ENCODE measurements around the gene TGM3.

The TGM3 gene

DNA sequence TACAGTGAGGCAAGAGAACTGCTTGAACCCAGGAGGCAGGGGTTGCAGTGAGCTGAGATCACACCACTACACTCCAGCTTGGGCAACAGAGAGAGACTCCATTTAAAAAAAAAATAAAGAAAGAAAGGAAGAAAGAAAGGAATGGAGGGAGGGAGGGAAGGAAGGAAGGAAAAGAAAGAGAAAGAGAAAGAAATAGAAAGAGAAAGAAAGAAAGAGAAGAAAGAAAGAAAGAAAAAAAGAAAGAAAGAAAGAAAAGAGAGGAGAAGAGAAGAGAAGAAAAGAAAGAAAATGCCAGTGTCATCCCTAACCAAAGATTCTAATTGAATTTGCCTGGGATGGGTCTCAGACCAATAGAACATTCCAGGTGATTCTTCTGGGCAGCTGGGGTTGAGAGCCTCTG is 4.2 kb downstream of the TGM3 start:
- DNase-seq (ENCODE audit: low read depth) = no peak
- no peak overlapping the region for H3K4me3 ChIP-seq (ENCODE audit: low read length)
- TF ChIP-seq, protein P1, sequence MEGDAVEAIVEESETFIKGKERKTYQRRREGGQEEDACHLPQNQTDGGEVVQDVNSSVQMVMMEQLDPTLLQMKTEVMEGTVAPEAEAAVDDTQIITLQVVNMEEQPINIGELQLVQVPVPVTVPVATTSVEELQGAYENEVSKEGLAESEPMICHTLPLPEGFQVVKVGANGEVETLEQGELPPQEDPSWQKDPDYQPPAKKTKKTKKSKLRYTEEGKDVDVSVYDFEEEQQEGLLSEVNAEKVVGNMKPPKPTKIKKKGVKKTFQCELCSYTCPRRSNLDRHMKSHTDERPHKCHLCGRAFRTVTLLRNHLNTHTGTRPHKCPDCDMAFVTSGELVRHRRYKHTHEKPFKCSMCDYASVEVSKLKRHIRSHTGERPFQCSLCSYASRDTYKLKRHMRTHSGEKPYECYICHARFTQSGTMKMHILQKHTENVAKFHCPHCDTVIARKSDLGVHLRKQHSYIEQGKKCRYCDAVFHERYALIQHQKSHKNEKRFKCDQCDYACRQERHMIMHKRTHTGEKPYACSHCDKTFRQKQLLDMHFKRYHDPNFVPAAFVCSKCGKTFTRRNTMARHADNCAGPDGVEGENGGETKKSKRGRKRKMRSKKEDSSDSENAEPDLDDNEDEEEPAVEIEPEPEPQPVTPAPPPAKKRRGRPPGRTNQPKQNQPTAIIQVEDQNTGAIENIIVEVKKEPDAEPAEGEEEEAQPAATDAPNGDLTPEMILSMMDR (conservative IDR thresholded peaks at IDR 0.05; ENCODE audit: low read depth, low read length) = no peak

DNA sequence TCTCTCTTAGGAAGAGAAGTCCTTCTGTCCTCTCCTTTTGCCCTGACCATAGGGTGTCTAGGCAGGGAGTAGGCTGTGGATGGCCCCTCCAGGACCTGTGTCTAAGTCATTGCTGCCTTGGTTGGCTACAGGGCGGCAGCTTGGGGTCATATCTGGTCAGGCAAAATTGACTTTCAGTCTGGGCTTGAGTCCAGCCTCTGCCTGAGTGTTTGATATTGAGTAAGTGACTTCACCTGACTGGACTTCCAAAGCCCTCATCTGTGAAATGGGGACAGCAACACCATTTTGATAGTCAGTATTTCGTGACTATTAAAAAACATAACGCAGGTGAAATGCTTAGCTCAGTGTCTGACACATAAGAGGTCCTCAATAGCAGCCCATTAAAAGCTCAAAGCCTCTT is 4.6 kb downstream of the TGM3 start:
- no peak for DNase-seq (ENCODE audit: low read depth)
- TF ChIP-seq, protein P1 (conservative IDR thresholded peaks at IDR 0.05; ENCODE audit: low read depth, low read length) = no peak
- no peak overlapping the region for H3K4me3 ChIP-seq (ENCODE audit: low read length)

DNA sequence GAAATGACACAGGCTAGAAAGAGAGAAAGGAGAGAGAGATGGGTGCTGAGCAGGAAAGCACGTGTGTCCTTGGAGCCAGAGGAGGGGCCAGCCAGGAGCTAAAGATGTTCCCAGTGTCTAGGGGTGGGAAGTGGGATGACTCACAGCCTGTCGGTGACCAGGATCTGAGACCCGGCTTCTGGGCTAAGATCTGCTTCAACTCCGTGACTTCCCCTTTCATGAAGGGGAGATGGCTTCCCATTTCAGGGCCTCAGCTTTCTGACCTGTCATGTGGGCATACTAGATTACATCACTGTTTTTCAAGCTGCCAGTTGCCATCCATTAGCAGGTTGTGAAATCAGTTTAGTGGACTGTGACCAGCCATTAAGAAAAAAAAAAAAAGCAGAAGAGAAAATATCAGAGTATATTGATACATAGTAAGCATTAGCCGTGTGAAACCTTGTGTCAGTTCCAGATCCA is 5.4 kb downstream of the TGM3 start:
- TF ChIP-seq, protein P1 (conservative IDR thresholded peaks at IDR 0.05; ENCODE audit: low read depth, low read length) = no peak
- no peak overlapping the region for H3K4me3 ChIP-seq (ENCODE audit: low read length)
- no peak for DNase-seq (ENCODE audit: low read depth)

DNA sequence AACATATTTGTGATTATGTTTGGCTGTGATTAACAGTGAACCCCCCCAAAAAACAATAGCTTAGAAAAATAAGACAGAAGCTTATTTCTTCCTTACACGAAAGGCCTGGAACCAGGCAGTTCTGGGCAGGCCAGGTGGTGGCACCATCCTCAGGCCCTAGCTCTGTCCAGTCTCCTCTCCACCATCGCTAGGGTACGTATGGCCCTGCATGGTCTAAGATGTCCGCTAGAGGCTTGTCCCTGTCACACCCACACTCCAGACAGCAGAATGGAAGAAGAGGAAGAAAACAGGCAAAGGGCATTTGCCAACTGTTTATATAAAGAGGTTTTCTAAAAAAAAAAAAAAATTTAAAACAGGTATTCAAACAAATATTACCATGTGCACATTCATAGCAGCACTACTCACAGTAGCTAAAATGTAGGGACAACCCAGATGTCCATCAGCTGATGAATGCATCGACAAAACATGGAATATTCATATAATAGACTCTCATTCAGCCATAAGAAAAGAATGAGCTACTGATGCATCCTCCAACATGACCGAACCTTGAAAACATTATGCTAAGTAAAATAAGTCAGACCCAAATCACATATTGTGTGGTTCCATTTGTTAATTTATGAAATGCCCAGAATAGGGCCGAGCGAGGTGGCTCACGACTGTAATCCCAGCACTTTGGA is 6.7 kb downstream of the TGM3 start:
- TF ChIP-seq, protein P1 (conservative IDR thresholded peaks at IDR 0.05; ENCODE audit: low read depth, low read length) = no peak
- H3K4me3 ChIP-seq (ENCODE audit: low read length) = no peak overlapping the region
- no peak for DNase-seq (ENCODE audit: low read depth)

DNA sequence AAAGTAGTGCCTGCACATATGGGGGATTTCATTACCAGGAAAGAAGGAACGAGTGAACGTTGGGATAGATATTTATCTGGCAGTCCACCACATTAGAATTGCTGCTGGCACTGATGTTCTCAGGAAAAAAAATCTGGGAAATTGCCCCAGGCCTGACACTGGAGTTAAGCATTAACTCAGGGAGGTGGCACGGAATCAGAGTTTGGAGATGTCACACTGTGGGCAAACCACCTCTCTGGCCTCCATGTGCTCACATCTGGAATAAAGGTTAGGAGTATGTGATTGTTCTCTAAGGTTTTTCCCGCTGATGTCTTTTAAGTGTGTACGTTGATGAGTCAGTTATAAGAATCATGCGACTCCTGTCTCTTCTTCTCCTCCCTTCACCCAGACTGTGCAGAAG is 7.9 kb downstream of the TGM3 start:
- no peak for DNase-seq (ENCODE audit: low read depth)
- H3K4me3 ChIP-seq (ENCODE audit: low read length) = no peak overlapping the region
- TF ChIP-seq, protein P1 (conservative IDR thresholded peaks at IDR 0.05; ENCODE audit: low read depth, low read length) = no peak

DNA sequence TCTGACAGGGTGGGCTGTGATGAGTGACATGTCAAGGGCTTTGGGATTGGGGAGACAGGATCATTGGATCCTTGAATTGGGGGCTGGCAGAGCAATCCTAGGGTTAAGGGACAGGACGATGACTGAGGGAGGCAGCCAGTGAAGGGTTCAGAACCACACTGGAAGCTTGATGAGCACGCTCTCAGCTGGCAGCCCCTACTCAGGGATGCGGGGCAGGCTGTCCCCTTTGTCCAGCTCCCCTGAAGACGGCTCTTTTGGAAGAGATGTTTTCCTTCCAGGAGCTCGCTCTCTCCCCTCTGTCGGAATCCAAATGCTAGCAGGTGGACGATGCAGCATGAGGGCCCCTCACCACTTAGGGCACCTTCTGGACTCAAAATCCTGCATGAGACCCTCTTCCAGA is 8.4 kb downstream of the TGM3 start:
- DNase-seq (ENCODE audit: low read depth) = no peak
- H3K4me3 ChIP-seq (ENCODE audit: low read length) = no peak overlapping the region
- TF ChIP-seq, protein P1 (conservative IDR thresholded peaks at IDR 0.05; ENCODE audit: low read depth, low read length) = no peak

DNA sequence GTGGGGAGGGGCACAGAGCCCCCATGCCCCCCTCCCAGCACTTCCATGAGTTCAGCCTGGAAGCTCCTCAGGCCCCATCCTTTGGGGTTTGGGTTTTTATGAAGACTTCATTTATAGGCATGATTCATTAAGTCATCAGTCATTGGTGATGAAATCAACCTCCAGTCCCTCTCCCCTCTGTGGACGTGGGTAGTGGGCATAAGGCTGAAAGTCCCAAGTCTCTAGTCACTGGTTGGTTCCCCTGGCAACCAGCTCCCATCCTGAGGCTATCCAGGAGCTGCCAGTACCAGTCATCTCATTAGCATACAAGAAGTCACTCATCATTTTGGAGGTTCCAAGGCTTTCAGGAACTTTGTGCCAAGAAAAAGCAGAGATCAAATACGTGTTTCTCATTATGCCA is 9.2 kb downstream of the TGM3 start:
- H3K4me3 ChIP-seq (ENCODE audit: low read length) = no peak overlapping the region
- DNase-seq (ENCODE audit: low read depth) = no peak
- TF ChIP-seq, protein P1 (conservative IDR thresholded peaks at IDR 0.05; ENCODE audit: low read depth, low read length) = no peak

Data from retinal pigment epithelial cell (primary cell).